KOPT-K1 (cell line): ENCODE measurements around the gene SIMC1.

Experiments used
- H3K27ac ChIP-seq: fragments of 200-600 bp; sonication (generic); 2 replicates; pipeline ENCODE4 v1.5.1; 2016; ENCODE audit warnings: antibody characterized with exemption, mild to moderate bottlenecking, low read depth, low read length; ENCODE audit not compliant: poor library complexity, severe bottlenecking
- H3K36me3 ChIP-seq: fragments of 200-600 bp; sonication (generic); 2 replicates; pipeline ENCODE4 v1.5.1; 2017; ENCODE audit warnings: antibody characterized with exemption, mild to moderate bottlenecking, low read length, moderate library complexity; ENCODE audit not compliant: insufficient read depth
- H3K9me3 ChIP-seq: fragments of 200-600 bp; sonication (generic); 2 replicates; pipeline ENCODE4 v1.5.1; 2017; ENCODE audit warnings: antibody characterized with exemption, low read length, mild to moderate bottlenecking; ENCODE audit not compliant: insufficient read depth, poor library complexity, severe bottlenecking

The SIMC1 gene

GRCh38 chr5:176319827-176320554 is 81.8 kb downstream of the SIMC1 start:
- Histone ChIP-seq H3K36me3 (peaks cover 36% of the 10 kb centered on the region), H3K9me3 (no peaks in the 10 kb centered on the region), H3K27ac (no peak overlapping the region)

- H3K9me3 ChIP-seq, result no peaks in the 10 kb centered on the region
- H3K36me3 ChIP-seq, result peaks cover 32% of the 10 kb centered on the region
- H3K27ac ChIP-seq, result no peak overlapping the region
These were observed 82.4 kb downstream of the SIMC1 start for GRCh38 chr5:176320577-176320976.

- Histone ChIP-seq H3K27ac (no peak overlapping the region), H3K9me3 (peaks cover 18% of the 10 kb centered on the region), H3K36me3 (peaks cover 30% of the 10 kb centered on the region)
These were observed 96.0 kb downstream of the SIMC1 start for GRCh38 chr5:176334031-176334770.

DNA sequence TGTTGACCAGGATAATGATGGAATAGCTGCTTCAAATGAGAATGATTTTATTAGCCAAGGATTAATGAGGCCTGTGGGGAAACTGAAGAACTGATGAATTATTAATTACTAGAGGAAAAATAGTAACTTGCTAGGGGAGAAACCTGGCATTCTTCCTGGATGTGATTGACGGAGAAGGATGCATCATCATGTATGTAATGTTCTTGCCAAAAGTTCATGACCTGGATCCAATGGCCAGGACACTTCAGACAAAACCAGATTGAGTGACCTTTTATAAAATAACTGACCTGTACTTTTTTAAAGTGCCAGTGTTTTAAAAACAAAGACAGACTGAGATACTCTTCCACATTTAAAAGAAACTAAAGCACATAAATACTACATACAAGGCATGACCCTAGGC is 99.7 kb downstream of the SIMC1 start:
- Histone ChIP-seq H3K36me3 (peaks cover 30% of the 10 kb centered on the region), H3K9me3 (peaks cover 18% of the 10 kb centered on the region), H3K27ac (no peak overlapping the region)

DNA sequence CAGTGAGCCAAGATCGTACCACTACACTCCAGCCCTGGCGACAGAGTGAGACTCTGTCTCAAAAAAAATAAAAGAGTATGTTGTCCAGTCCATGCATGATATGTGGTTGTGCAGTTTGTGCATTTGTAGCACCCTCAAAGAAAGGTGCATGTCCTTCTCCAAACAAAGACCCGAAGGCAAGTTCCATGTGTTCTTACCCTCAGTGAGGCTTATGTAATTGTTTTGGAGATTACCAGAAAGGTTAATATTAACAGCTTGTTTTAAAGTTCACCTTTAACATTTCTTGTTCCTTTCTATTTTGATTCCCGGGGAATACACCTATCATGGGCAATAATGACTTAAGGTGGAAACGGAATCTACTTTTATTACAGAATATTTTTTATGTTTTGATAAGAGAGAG is 101.1 kb downstream of the SIMC1 start:
- Histone ChIP-seq H3K9me3 (peaks cover 5% of the 10 kb centered on the region), H3K27ac (no peak overlapping the region), H3K36me3 (peaks cover 30% of the 10 kb centered on the region)

DNA sequence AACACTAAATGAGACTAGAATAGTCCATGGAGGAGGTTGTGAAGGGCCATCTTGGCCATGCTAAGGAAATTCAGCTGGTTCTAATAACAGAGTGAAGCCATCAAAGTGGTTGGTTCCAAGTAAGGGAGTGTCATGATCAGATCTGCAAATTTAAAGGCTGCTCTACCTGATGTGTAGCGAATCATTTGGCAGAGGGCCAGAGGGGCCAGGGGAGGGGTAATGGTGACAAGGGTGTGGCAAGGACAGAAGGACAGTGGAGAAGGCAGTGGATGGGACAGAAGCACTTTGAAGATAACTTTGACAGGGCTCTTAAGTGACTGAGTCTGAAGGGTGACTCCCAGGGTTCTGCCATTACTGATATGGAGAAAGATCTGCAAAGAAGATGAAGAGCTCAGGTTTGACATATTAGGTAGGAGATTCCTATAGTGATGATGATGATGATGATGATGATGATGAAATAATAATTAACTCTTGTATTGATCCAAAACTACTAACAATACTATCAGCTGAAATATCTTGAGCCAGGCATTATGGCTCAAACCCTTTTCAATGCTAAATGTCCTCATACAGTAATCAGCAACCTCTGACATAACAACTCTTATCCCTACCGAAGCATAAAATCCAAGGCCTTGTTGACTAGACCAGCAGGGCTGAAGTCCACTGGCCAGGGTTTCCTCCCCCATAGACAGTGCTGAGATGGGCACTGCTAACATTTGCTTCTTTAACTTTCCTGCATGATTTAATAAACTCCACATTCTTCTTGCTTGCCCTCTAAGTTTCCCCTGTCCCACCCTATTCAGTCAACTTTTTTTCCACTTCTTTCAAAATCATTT is 103.3 kb downstream of the SIMC1 start:
- peaks cover 46% of the 10 kb centered on the region for H3K36me3 ChIP-seq
- H3K9me3 ChIP-seq, result no peaks in the 10 kb centered on the region
- no peak overlapping the region for H3K27ac ChIP-seq

GRCh38 chr5:176342158-176342483 is 103.9 kb downstream of the SIMC1 start:
- Histone ChIP-seq H3K36me3 (peaks cover 46% of the 10 kb centered on the region), H3K9me3 (no peaks in the 10 kb centered on the region), H3K27ac (no peak overlapping the region)

DNA sequence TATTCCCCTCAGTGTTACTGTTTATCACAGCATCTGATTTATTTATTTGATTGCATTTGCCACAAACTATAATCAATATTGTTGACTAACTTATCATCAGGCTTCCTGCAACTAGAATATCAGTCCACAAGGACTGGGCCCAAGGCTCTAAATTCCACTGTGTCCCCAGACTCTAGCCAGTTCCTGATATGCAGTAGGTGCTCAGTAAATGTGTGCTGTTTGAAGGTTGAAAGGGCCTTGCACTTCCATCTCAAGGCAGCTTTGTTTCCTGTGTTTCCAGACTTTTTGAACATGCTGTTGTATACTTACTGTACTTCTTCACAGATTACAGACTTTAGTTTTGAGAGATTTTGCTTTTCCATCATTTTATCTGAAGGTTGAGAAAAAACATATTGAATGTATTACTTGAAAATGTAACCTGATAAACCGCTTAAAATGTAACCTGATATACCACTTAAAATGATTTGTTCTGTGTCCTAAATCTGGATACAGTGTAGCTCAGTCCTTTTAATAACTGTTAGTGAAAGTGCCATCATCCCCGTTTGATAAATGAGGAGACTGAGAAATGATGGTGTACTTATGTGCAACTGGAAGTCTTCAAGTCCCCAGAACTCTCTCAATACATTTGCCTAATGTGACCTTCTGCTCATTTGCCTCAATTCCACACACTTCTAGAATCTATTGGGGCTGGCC is 104.7 kb downstream of the SIMC1 start:
- H3K27ac ChIP-seq, result no peak overlapping the region
- peaks cover 46% of the 10 kb centered on the region for H3K36me3 ChIP-seq
- H3K9me3 ChIP-seq, result no peaks in the 10 kb centered on the region

DNA sequence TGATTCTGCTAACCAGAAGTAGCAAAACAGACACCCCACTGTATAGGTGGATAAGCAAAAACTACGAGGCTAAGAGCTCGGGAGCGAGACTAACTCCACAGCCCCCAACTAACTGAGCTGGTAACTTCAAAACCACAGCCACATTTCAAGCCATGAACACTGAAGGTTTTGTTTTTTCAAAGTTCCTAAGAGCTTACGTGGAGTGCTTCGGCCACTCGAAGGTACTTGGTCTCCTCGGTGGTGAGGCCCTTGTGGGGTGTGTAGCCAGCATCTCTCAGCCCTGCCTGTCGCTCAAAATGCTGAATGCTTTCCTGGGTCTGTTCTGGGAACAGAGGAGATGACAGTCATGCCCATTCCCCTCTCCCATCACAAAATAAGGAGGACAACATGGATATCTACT is 112.2 kb downstream of the SIMC1 start:
- H3K9me3 ChIP-seq, result no peaks in the 10 kb centered on the region
- no peak overlapping the region for H3K27ac ChIP-seq
- peaks cover 100% of the 10 kb centered on the region for H3K36me3 ChIP-seq

DNA sequence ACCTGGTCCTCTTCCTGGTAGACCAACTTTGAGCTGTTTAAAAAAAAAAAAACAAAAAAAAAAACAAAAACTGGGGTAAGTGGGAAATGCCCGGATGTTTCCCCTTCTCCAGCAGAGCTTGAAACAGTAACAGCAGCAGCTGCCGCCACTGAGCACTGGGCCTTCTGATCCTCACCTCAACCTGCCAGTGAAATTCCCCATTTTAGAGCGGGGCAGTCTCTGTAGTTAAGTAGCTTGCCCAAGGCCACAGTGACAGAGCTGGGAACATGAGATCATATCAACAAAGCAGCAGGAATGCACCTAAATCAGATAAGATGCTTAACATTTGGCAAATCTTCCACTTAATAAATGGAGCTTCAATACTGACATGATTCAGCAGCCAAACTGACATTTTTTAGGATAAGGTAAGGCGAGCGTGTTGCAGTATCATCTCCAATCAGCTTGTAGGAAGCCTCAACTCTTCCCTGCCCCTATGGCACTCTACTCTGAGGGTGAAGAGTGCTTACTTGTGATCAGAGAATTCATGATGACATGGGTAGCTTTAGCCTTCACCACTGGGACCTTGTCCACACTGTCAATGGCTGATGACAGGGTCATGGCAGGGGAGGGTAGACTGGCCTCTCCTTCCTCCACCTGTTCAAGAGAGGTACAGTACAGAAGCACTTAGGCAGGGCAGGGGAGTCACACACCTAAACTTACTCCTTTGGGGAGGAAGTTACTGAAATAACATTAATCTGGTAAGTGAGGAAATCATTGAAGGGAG is 114.1 kb downstream of the SIMC1 start:
- H3K9me3 ChIP-seq, result no peaks in the 10 kb centered on the region

GRCh38 chr5:176353533-176353932 is 115.3 kb downstream of the SIMC1 start:
- Histone ChIP-seq H3K36me3 (peaks cover 100% of the 10 kb centered on the region), H3K27ac (no peak overlapping the region), H3K9me3 (no peaks in the 10 kb centered on the region)

More for the DNA sequence above, 114.1 kb downstream of the SIMC1 start:
- H3K27ac ChIP-seq, result no peak overlapping the region
- peaks cover 100% of the 10 kb centered on the region for H3K36me3 ChIP-seq

GRCh38 chr5:176355400-176356178 is 117.4 kb downstream of the SIMC1 start:
- Histone ChIP-seq H3K9me3 (no peaks in the 10 kb centered on the region), H3K27ac (no peak overlapping the region), H3K36me3 (peaks cover 90% of the 10 kb centered on the region)

GRCh38 chr5:176356179-176356566 is 117.9 kb downstream of the SIMC1 start:
- H3K36me3 ChIP-seq, result peaks cover 84% of the 10 kb centered on the region

DNA sequence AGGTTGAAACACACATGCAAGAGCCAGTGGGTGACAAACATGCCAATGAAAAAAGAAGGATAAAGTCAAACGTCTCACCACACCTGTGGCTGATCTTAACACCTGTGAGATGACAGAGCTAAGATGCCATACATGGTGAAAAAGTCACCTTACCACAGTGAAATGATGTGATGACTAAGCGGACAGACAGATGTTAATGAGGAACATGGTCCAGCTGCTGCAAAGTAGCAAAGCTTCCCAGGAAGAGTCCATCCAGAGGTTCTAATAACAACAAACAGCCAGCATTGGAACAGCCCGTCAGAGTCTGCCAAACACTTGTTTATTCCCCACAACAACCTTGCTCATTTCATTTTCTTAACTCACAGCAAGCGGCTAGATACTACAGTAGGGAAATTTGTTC is 121.4 kb downstream of the SIMC1 start:
- Histone ChIP-seq H3K27ac (no peak overlapping the region), H3K36me3 (peaks cover 49% of the 10 kb centered on the region), H3K9me3 (no peaks in the 10 kb centered on the region)

More at GRCh38 chr5:176356179-176356566, 117.9 kb downstream of the SIMC1 start:
- no peaks in the 10 kb centered on the region for H3K9me3 ChIP-seq
- no peak overlapping the region for H3K27ac ChIP-seq
